ENCODE results near the gene KMT5B. TPM values are rescaled to one million over a fixed set of nuclear protein-coding genes. Genes with fewer than 3 reads are reported as not detected.

KMT5B gene
- total and polyA plus RNA-seq, 10 of the 15 experiments (the other 5 are each of a cell fraction or from before 2014, with no cell fraction given) = 4.7 to 21.8 (median 18.0) TPM

- no peak for DNase-seq (ENCODE audit: low read depth, low spot score)
- FAIRE-seq = no peak
- Histone ChIP-seq H3K79me2 (ENCODE audit: control insufficient read depth, insufficient read depth, low read length) (peaks cover 31% of the 10 kb centered on the region), H3K27me3 (replicated peaks in 1 of 2; ENCODE audit: control insufficient read depth in 2 of 2, insufficient read depth in 2 of 2, low read length in 1 of 2) (no peaks in the 10 kb centered on the region), H3K36me3 (ENCODE audit: control insufficient read depth in 2 of 2, insufficient read depth in 2 of 2, low read length in 1 of 2) (no peaks in the 10 kb centered on the region), H3K4me2 (ENCODE audit: control insufficient read depth, insufficient read depth) (no peak overlapping the region), H4K20me1 (ENCODE audit: control insufficient read depth, insufficient read depth) (no peaks in the 10 kb centered on the region), H2AFZ (ENCODE audit: control insufficient read depth, low read depth, low read length) (no peak overlapping the region), H3K9me3 (replicated peaks; ENCODE audit: control insufficient read depth, insufficient read depth, low read length) (no peaks in the 10 kb centered on the region), H3K4me3 (no peak overlapping the region), H3K4me1 (ENCODE audit: control insufficient read depth, insufficient read depth, low read length) (peaks cover 12% of the 10 kb centered on the region), H3K9ac (ENCODE audit: control insufficient read depth, insufficient read depth, low read length) (no peak overlapping the region), H3K27ac (ENCODE audit: control insufficient read depth, insufficient read depth) (no peak overlapping the region)
- SMC1A ChIA-PET (ENCODE audit: uncharacterized antibody, unreplicated experiment) = interaction anchor here (0.6 to 1.1 kb wide), 4 partner anchors 9 to 98 kb away, joined by 3 to 6 read pairs (median 4); no protein-coding TSS in a partner anchor
- WGBS (ENCODE audit: insufficient coverage, insufficient replicate concordance, low lambda C conversion rate, missing lambda C conversion rate) = 97% methylated on average over 3 of the region's 3 CpGs
- in situ Hi-C loops (cut with MboI) (no loop called here), intact Hi-C loops (cut with micrococcal nuclease; ENCODE audit: unreplicated experiment) (no loop called here)
- BruUV-seq (replicated peaks) = no TSS peak
- RAD21 ChIA-PET (ENCODE audit: unreplicated experiment) = interaction anchor here (1.0 kb wide), 1 partner anchor 11 kb away, joined by 3 read pairs; no protein-coding TSS in a partner anchor
- CTCF ChIA-PET = interaction anchor here (0.8 to 1.7 kb wide), 6 partner anchors 9 to 102 kb away, joined by 3 to 10 read pairs (median 4); no protein-coding TSS in a partner anchor
- no peak for ATAC-seq
- POLR2A ChIA-PET = interaction anchor here (0.6 to 1.7 kb wide), 3 partner anchors 9 to 79 kb away, joined by 3 to 5 read pairs (median 4); no protein-coding TSS in a partner anchor
- TF ChIP-seq TBL1XR1 (IDR thresholded peaks at IDR 0.05; ENCODE audit: low read depth, low read length) (no peak), LARP7 (IDR thresholded peaks at IDR 0.05) (no peak), STAT1 (conservative IDR thresholded peaks at IDR 0.05) (no peak), PRDM15 (CRISPR knock-in tag; IDR thresholded peaks at IDR 0.05) (no peak), CHD4 (IDR thresholded peaks at IDR 0.05) (no peak), MEF2B (IDR thresholded peaks at IDR 0.05; ENCODE audit: partially characterized antibody, poor library complexity, severe bottlenecking) (no peak), RCOR1 (conservative IDR thresholded peaks at IDR 0.05; ENCODE audit: low read depth, low read length) (no peak), CHD2 (IDR thresholded peaks at IDR 0.05; ENCODE audit: borderline replicate concordance, low read depth, low read length) (no peak), MEF2A (IDR thresholded peaks at IDR 0.05; ENCODE audit: insufficient read depth, low read depth, low read length) (no peak), POLR2AphosphoS2 (IDR thresholded peaks at IDR 0.05; ENCODE audit: low read depth, low read length) (no peak), NFYB (IDR thresholded peaks at IDR 0.05; ENCODE audit: insufficient read depth, low read depth, low read length) (no peak), RFX5 (IDR thresholded peaks at IDR 0.05; ENCODE audit: low read depth, low read length) (no peak), POU2F2 (IDR thresholded peaks at IDR 0.05; ENCODE audit: borderline replicate concordance, low read depth, low read length) (no peak), ZNF274 (IDR thresholded peaks at IDR 0.05; ENCODE audit: insufficient read depth, insufficient read length) (no peak)
- TF ChIP-seq, protein P1, sequence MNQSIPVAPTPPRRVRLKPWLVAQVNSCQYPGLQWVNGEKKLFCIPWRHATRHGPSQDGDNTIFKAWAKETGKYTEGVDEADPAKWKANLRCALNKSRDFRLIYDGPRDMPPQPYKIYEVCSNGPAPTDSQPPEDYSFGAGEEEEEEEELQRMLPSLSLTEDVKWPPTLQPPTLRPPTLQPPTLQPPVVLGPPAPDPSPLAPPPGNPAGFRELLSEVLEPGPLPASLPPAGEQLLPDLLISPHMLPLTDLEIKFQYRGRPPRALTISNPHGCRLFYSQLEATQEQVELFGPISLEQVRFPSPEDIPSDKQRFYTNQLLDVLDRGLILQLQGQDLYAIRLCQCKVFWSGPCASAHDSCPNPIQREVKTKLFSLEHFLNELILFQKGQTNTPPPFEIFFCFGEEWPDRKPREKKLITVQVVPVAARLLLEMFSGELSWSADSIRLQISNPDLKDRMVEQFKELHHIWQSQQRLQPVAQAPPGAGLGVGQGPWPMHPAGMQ (IDR thresholded peaks at IDR 0.05; ENCODE audit: borderline replicate concordance) = no peak
- TF ChIP-seq, protein P2, sequence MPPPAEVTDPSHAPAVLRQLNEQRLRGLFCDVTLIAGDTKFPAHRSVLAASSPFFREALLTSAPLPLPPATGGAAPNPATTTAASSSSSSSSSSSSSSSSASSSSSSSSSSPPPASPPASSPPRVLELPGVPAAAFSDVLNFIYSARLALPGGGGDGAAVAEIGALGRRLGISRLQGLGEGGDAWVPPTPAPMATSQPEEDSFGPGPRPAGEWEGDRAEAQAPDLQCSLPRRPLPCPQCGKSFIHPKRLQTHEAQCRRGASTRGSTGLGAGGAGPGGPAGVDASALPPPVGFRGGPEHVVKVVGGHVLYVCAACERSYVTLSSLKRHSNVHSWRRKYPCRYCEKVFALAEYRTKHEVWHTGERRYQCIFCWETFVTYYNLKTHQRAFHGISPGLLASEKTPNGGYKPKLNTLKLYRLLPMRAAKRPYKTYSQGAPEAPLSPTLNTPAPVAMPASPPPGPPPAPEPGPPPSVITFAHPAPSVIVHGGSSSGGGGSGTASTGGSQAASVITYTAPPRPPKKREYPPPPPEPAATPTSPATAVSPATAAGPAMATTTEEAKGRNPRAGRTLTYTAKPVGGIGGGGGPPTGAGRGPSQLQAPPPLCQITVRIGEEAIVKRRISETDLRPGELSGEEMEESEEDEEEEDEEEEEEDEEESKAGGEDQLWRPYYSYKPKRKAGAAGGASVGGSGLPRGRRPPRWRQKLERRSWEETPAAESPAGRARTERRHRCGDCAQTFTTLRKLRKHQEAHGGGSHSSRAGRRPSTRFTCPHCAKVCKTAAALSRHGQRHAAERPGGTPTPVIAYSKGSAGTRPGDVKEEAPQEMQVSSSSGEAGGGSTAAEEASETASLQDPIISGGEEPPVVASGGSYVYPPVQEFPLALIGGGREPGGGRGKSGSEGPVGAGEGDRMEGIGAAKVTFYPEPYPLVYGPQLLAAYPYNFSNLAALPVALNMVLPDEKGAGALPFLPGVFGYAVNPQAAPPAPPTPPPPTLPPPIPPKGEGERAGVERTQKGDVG (CRISPR knock-in tag; IDR thresholded peaks at IDR 0.05) = no peak
Observed at GRCh38 chr11:68194675-68195294, 18.3 kb downstream of the KMT5B start.
